GM23248 (cell line): Measurements from ENCODE around the gene LMO7. TPM values are rescaled to one million over a fixed set of nuclear protein-coding genes. Genes with fewer than 3 reads are reported as not detected.

Experiments used
- DNase-seq: peaks from one replicate; pipeline ENCODE4 v3.0.0-alpha.2; 2015
- H2AFZ ChIP-seq: fragments of 200-600 bp; sonication (generic); 2 replicates; pipeline ENCODE4 v1.6.1; 2016; ENCODE audit warnings: antibody characterized with exemption
- H3F3A ChIP-seq: fragments of 200-600 bp; sonication (generic); 2 replicates; pipeline ENCODE4 v1.6.1; 2016; ENCODE audit warnings: mild to moderate bottlenecking, antibody characterized with exemption, mixed run types; ENCODE audit not compliant: insufficient read depth
- H3K27ac ChIP-seq: fragments of 200-600 bp; sonication (generic); 2 replicates; pipeline ENCODE4 v1.5.1; 2016; ENCODE audit warnings: mild to moderate bottlenecking
- H3K27me3 ChIP-seq: fragments of 200-600 bp; sonication (generic); replicated peaks from 2 replicates; pipeline ENCODE4 v1.6.1; 2016; ENCODE audit warnings: mild to moderate bottlenecking; ENCODE audit not compliant: insufficient read depth
- H3K36me3 ChIP-seq: fragments of 200-600 bp; sonication (generic); 2 replicates; pipeline ENCODE4 v1.6.1; 2016; ENCODE audit warnings: low read depth, mild to moderate bottlenecking
- H3K4me1 ChIP-seq: fragments of 200-600 bp; sonication (generic); 2 replicates; pipeline ENCODE4 v1.6.1; 2016; ENCODE audit warnings: mild to moderate bottlenecking; ENCODE audit not compliant: insufficient read depth
- H3K4me2 ChIP-seq: fragments of 200-600 bp; sonication (generic); one replicate; pipeline ENCODE4 v1.6.1; 2016; ENCODE audit warnings: mild to moderate bottlenecking; ENCODE audit not compliant: unreplicated experiment
- H3K4me3 ChIP-seq: fragments of 200-600 bp; sonication (generic); 2 replicates; pipeline ENCODE4 v1.5.1; 2016; ENCODE audit warnings: mild to moderate bottlenecking
- H3K79me2 ChIP-seq: fragments of 200-600 bp; sonication (generic); 2 replicates; pipeline ENCODE4 v1.6.1; 2016; ENCODE audit warnings: mild to moderate bottlenecking; ENCODE audit not compliant: insufficient read depth
- H3K9ac ChIP-seq: fragments of 200-600 bp; sonication (generic); 2 replicates; pipeline ENCODE4 v1.6.1; 2016; ENCODE audit warnings: mild to moderate bottlenecking
- H3K9me2 ChIP-seq: fragments of 200-600 bp; sonication (generic); 2 replicates; pipeline ENCODE4 v1.6.1; 2016; ENCODE audit warnings: mixed run types, mild to moderate bottlenecking, moderate library complexity; ENCODE audit not compliant: insufficient read depth
- H3K9me3 ChIP-seq: fragments of 200-600 bp; sonication (generic); one replicate; pipeline ENCODE4 v1.6.1; 2017; ENCODE audit warnings: low read depth
- H4K20me1 ChIP-seq: fragments of 200-600 bp; sonication (generic); 2 replicates; pipeline ENCODE4 v1.6.0; 2016; ENCODE audit not compliant: insufficient read depth
- EZH2 ChIP-seq: fragments of 200-600 bp; sonication (generic); IDR thresholded peaks from 2 replicates; pipeline ENCODE4 v1.6.1; 2018; ENCODE audit warnings: antibody characterized with exemption, mild to moderate bottlenecking; ENCODE audit not compliant: insufficient read depth, poor library complexity, severe bottlenecking
- EZH2phosphoT487 ChIP-seq: fragments of 200-600 bp; sonication (generic); IDR thresholded peaks from 2 replicates; pipeline ENCODE4 v1.6.1; 2018; ENCODE audit warnings: antibody characterized with exemption, moderate library complexity, mild to moderate bottlenecking, low read depth; ENCODE audit not compliant: insufficient read depth
- WGBS, 2 experiments: methylation state at CpG; one replicate each; pipeline ENCODE4 v1.1.6; 2015 to 2017; ENCODE audit warnings: low lambda C conversion rate in 2 of 2, low coverage in 1 of 2; ENCODE audit errors: missing lambda C conversion rate in 2 of 2; 5-methylcytosine and 5-hydroxymethylcytosine counted together
- in situ Hi-C: fragments of 300-500 bp; cut with MboI; formaldehyde crosslinking; loops from 2 replicates; pipeline ENCODE4 v1.15.0; 2020
- polyA plus RNA-seq: library from polyadenylated mRNA; unstranded; fragments of >200 nt; fragmentation: Nextera tagmentation; extraction: Ambion mirVana; gene quantifications from 2 replicates; pipeline ENCODE4 v1.2.1, GENCODE V29; 2016
- total RNA-seq: library from RNA; depleted of rRNA; stranded (reverse); fragments of >200 nt; shearing (Covaris generic); gene quantifications from 2 replicates; pipeline ENCODE4 v1.2.3, GENCODE V29; 2014

The LMO7 gene
- total and polyA plus RNA-seq, 2 experiments from 2014 or later: 288 to 318 TPM

DNA sequence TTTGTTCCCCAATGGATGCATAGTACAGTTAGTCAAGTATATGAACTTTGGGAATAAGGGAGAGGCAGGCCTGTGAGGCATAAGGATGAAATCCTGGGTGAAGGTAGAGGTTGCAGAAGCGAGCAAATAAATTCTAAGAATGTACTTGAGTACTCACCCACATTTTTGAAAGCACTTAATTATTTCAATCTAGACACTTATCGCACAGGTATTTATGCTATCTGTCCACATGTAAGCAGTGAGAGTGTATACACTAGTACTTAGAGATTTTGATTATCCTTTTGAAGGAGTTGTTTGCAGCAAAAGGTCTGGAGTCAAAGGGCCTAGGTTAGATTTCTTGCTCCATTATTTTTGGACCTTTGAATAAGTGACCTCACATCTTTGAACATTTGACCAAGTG, 77.7 kb downstream of the LMO7 start:
- in situ Hi-C loops: no loop called here
- Histone ChIP-seq H3K4me2 (no peak overlapping the region), H3K36me3 (peaks cover 13% of the 10 kb centered on the region; the same call in 1 of the 2 replicates), H3K9me2 (no peaks in the 10 kb centered on the region), H3K27ac (no peak overlapping the region), H3F3A (peaks cover 34% of the 10 kb centered on the region), H3K27me3 (no peaks in the 10 kb centered on the region), H2AFZ (no peak overlapping the region), H3K79me2 (peaks cover 83% of the 10 kb centered on the region), H3K4me1 (peaks cover 17% of the 10 kb centered on the region), H3K9me3 (no peaks in the 10 kb centered on the region), H4K20me1 (0 out of 2 replicates have a peak, but pooled peaks cover 7% of the 10 kb centered on the region), H3K9ac (no peak overlapping the region), H3K4me3 (no peak overlapping the region)
- 100% methylated on average over 2 of the region's 2 CpGs for WGBS, 2 experiments
- DNase-seq: no peak
- TF ChIP-seq EZH2 (no peak), EZH2phosphoT487 (no peak)

DNA sequence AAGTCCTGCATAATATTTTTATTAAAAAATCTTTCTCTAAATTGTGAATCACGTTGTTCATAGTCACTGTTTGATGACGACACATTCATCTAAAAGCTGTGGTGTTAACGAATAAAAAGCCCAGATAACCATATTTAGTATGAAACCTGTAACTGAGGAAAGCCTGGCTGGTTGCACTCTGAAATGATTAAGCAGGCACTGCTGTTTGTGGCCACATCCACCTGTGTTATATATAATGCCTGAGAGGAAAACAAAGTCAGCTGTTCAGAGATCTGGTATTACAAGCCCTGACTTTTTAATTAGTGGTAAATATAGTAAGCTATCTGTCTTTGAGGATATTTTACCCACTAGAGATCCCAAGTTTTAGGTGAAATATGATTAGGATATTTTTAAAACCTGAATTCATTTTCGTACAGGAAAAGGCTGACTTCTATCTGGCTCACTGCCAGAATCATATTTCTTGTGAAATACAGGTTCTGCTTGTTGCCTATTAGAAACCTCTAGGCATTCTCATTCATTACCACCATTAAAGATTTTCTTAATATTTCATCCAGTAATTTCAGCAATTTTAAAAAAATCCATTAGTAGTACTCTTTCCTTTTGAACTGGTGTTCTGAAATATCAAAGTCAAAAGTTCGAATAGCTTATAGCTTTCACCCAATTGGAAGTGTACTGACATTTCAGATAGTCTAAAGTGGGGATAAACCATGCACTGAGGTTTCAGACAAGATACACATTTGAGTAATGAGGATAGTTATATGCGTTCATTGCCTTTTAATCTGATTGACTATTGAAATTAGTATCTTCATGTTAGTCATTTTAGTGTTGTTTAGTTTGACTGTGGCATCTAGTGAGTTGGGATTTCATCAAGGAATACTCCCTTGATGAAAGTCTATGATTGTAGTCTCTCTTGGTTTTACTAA, 79.7 kb downstream of the LMO7 start:
- Histone ChIP-seq H3K27ac (peak overlapping the region; percentile 68), H3K9me2 (no peaks in the 10 kb centered on the region), H4K20me1 (0 out of 2 replicates have a peak, but pooled peaks cover 7% of the 10 kb centered on the region), H3K9me3 (no peaks in the 10 kb centered on the region), H3K79me2 (peaks cover 90% of the 10 kb centered on the region), H2AFZ (no peak overlapping the region), H3K27me3 (no peaks in the 10 kb centered on the region), H3K4me1 (peaks cover 17% of the 10 kb centered on the region), H3F3A (peaks cover 47% of the 10 kb centered on the region), H3K36me3 (peaks cover 23% of the 10 kb centered on the region), H3K4me3 (no peak overlapping the region), H3K9ac (peak overlapping the region; percentile 16; the same call in 1 of the 2 replicates), H3K4me2 (peak overlapping the region; percentile 26)
- TF ChIP-seq EZH2: no peak
- no peak for TF ChIP-seq EZH2phosphoT487
- in situ Hi-C loops: no loop called here
- WGBS, 2 experiments: 87 to 91% methylated on average over 6 of the region's 6 CpGs
- no peak for DNase-seq

GRCh38 chr13:75717525-75717924, 81.4 kb downstream of the LMO7 start:
- H3K36me3 ChIP-seq: peaks cover 34% of the 10 kb centered on the region
- no peak for DNase-seq
- H3K9me3 ChIP-seq: no peaks in the 10 kb centered on the region
- H3K4me3 ChIP-seq: no peak overlapping the region
- H3K9ac ChIP-seq: no peak overlapping the region
- H2AFZ ChIP-seq: no peak overlapping the region
- WGBS, 2 experiments: 63 to 64% methylated on average over 2 of the region's 2 CpGs
- H3K4me2 ChIP-seq: no peak overlapping the region
- no peaks in the 10 kb centered on the region for H3K9me2 ChIP-seq
- peak overlapping the region; percentile 67 for H3K27ac ChIP-seq
- H4K20me1 ChIP-seq: peaks cover under 1% of the 10 kb centered on the region; the same call in 1 of the 2 replicates
- peaks cover 90% of the 10 kb centered on the region for H3K79me2 ChIP-seq
- peaks cover 42% of the 10 kb centered on the region for H3F3A ChIP-seq
- in situ Hi-C loops: no loop called here
- H3K27me3 ChIP-seq: no peaks in the 10 kb centered on the region
- TF ChIP-seq EZH2phosphoT487 (no peak), EZH2 (no peak)
- peaks cover 17% of the 10 kb centered on the region for H3K4me1 ChIP-seq

- Histone ChIP-seq H3K4me2 (no peak overlapping the region), H2AFZ (no peak overlapping the region), H3K36me3 (peaks cover 21% of the 10 kb centered on the region), H3K27ac (no peak overlapping the region), H3K9ac (no peak overlapping the region), H4K20me1 (peaks cover 8% of the 10 kb centered on the region; the same call in 1 of the 2 replicates), H3K4me1 (peaks cover 29% of the 10 kb centered on the region), H3K27me3 (no peaks in the 10 kb centered on the region), H3K9me2 (no peaks in the 10 kb centered on the region), H3F3A (peaks cover 56% of the 10 kb centered on the region), H3K4me3 (no peak overlapping the region), H3K79me2 (peaks cover 90% of the 10 kb centered on the region), H3K9me3 (no peaks in the 10 kb centered on the region)
- no peak for DNase-seq
- TF ChIP-seq EZH2 (no peak), EZH2phosphoT487 (no peak)
- in situ Hi-C loops: no loop called here
- 83% methylated on average over 2 of the region's 2 CpGs for WGBS, 2 experiments
Observed at GRCh38 chr13:75721307-75721706, 85.2 kb downstream of the LMO7 start.
